HepG2 (cell line): ENCODE measurements around the gene IL13. TPM values are rescaled to one million over a fixed set of nuclear protein-coding genes. Genes with fewer than 3 reads are reported as not detected.

ENCODE experiments used
- ATAC-seq: fragments of 200-7000 bp; cut with Tn5 transposase; 3 replicates; pipeline ENCODE4 v1.9.1; 2020; ENCODE audit warnings: mild to moderate bottlenecking, moderate library complexity
- BruUV-seq: library from RNA; stranded (reverse); fragments of 400-500 nt; replicated peaks from 2 replicates; lab custom pipeline; 2021; lab: Mats Ljungman, UMichigan
- CTCF ChIA-PET: fragments of 300-600 bp; formaldehyde crosslinking; extraction: SDS; loops from one replicate; lab custom pipeline; 2021; ENCODE audit warnings: low total read pairs, inconsistent platforms, low intra/inter-chr PET ratio; lab: Yijun Ruan, JAX
- POLR2A ChIA-PET: fragments of 350-600 bp; sonication (Branson Sonifier 250); formaldehyde crosslinking; loops from one replicate; lab custom pipeline; 2020; ENCODE audit warnings: antibody characterized with exemption, inconsistent platforms; lab: Yijun Ruan, JAX
- DNase-seq: peaks from one replicate; pipeline ENCODE4 v3.0.0-alpha.2; 2015; ENCODE audit warnings: low spot score
- FAIRE-seq: peaks from 3 replicates; lab custom pipeline; 2011; peaks lifted over from hg19 to GRCh38; lab: Jason Lieb, UNC
- H2AFZ ChIP-seq: one replicate; pipeline ENCODE4 v1.6.1; 2011; ENCODE audit warnings: low read length, inconsistent platforms
- H3K27ac ChIP-seq: fragments of 300-600 bp; 3 replicates; pipeline ENCODE4 v1.8.0; 2011; ENCODE audit warnings: mixed run types, mild to moderate bottlenecking, mixed read lengths, low read length, inconsistent platforms; ENCODE audit not compliant: insufficient read depth; ENCODE audit errors: extremely low read length
- H3K27me3 ChIP-seq, 2 experiments: fragments of 200-600 bp in 1 of 2; 2 replicates in 1 of 2; 3 replicates in 1 of 2; pipeline versions ENCODE4 v1.6.0 to v1.8.0; 2011; ENCODE audit warnings: low read length in 2 of 2, mild to moderate bottlenecking in 2 of 2, moderate library complexity in 2 of 2, inconsistent platforms in 1 of 2; ENCODE audit not compliant: insufficient read depth in 2 of 2, control insufficient read depth in 1 of 2
- H3K36me3 ChIP-seq, 2 experiments: fragments of 200-600 bp in 1 of 2; replicated peaks in 1 of 2; 2 replicates in 1 of 2; 3 replicates in 1 of 2; pipeline versions ENCODE4 v1.5.1 to v1.8.0; 2011; ENCODE audit warnings: low read length in 2 of 2, inconsistent platforms in 1 of 2; ENCODE audit not compliant: insufficient read depth in 2 of 2, control insufficient read depth in 1 of 2
- H3K4me1 ChIP-seq: 2 replicates; pipeline ENCODE4 v1.5.1; 2012; ENCODE audit warnings: low read length, inconsistent platforms; ENCODE audit not compliant: insufficient read depth
- H3K4me2 ChIP-seq: 2 replicates; pipeline ENCODE4 v1.6.0; 2011; ENCODE audit warnings: low read depth, low read length, inconsistent platforms
- H3K4me3 ChIP-seq, 3 experiments: fragments of 200-600 bp in 1 of 3; sonication (generic), shearing (Covaris generic) in 1 of 3; replicated peaks in 1 of 3; 2 replicates each; pipeline ENCODE4 v1.5.1; 2011 to 2016; ENCODE audit warnings: low read length in 3 of 3, inconsistent platforms in 2 of 3, low read depth in 2 of 3, mild to moderate bottlenecking in 2 of 3, control low read depth in 1 of 3, mixed read lengths in 1 of 3; ENCODE audit not compliant: insufficient read depth in 1 of 3
- H3K79me2 ChIP-seq: one replicate; pipeline ENCODE4 v1.6.1; 2011; ENCODE audit warnings: low read length, inconsistent platforms; ENCODE audit not compliant: insufficient read depth
- H3K9ac ChIP-seq: 2 replicates; pipeline ENCODE4 v1.6.0; 2011; ENCODE audit warnings: mild to moderate bottlenecking, low read depth, low read length, inconsistent platforms; ENCODE audit not compliant: insufficient read depth
- H3K9me3 ChIP-seq: 2 replicates; pipeline ENCODE4 v1.5.1; 2012; ENCODE audit warnings: mild to moderate bottlenecking, low read length
- H4K20me1 ChIP-seq: 2 replicates; pipeline ENCODE4 v1.6.0; 2011; ENCODE audit warnings: inconsistent platforms, mild to moderate bottlenecking, low read length, moderate library complexity; ENCODE audit not compliant: insufficient read depth
- HNF4A ChIP-seq: sonication (generic); formaldehyde crosslinking; IDR thresholded peaks from 2 replicates; pipeline ENCODE4 v1.4.0; 2020; ENCODE audit warnings: missing genetic modification reagents
- KLF16 ChIP-seq, 2 experiments: sonication (generic) in 1 of 2; formaldehyde crosslinking in 1 of 2; IDR thresholded peaks; 2 replicates each; pipeline versions ENCODE4 v1.6.1 to v1.8.0; 2016 to 2023; ENCODE audit warnings: missing genetic modification reagents in 2 of 2, missing compliant biosample characterization in 1 of 2
- MAFF ChIP-seq: IDR thresholded peaks from 2 replicates; pipeline ENCODE4 v1.6.1; 2011; ENCODE audit warnings: low read depth, low read length, improper control_type of control experiment
- MXD1 ChIP-seq: sonication (generic); formaldehyde crosslinking; IDR thresholded peaks from 2 replicates; pipeline ENCODE4 v1.4.0; 2020; ENCODE audit warnings: mild to moderate bottlenecking, missing genetic modification reagents
- YEATS4 ChIP-seq: sonication (generic); formaldehyde crosslinking; IDR thresholded peaks from 2 replicates; pipeline ENCODE4 v1.4.0; 2020; ENCODE audit warnings: missing genetic modification reagents, borderline replicate concordance
- ZBTB21 ChIP-seq: sonication (generic); formaldehyde crosslinking; IDR thresholded peaks from 2 replicates; pipeline ENCODE4 v1.4.0; 2020; ENCODE audit warnings: missing genetic modification reagents
- ZFX ChIP-seq: sonication (generic); formaldehyde crosslinking; IDR thresholded peaks from 2 replicates; pipeline ENCODE4 v1.4.0; 2020; ENCODE audit warnings: mild to moderate bottlenecking, low read depth, missing genetic modification reagents, moderate library complexity
- ZIK1 ChIP-seq: sonication (generic); formaldehyde crosslinking; IDR thresholded peaks from 2 replicates; pipeline ENCODE4 v1.5.0; 2020; ENCODE audit warnings: mild to moderate bottlenecking, low read depth, missing genetic modification reagents, borderline replicate concordance
- ZNF773 ChIP-seq: sonication (generic); formaldehyde crosslinking; IDR thresholded peaks from 2 replicates; pipeline ENCODE4 v1.4.0; 2020; ENCODE audit warnings: missing genetic modification reagents, borderline replicate concordance
- WGBS: methylation state at CpG from one replicate; pipeline ENCODE4 v1.1.6; 2017; ENCODE audit warnings: low lambda C conversion rate; 5-methylcytosine and 5-hydroxymethylcytosine counted together
- in situ Hi-C: cut with HindIII; loops from 2 replicates; pipeline ENCODE4 v1.10.0; 2017; ENCODE audit warnings: low pct_unique_long_range_greater_than_20kb; ENCODE audit not compliant: extremely low pct_ligation_motif_present
- intact Hi-C: fragments of 100-400 bp; cut with micrococcal nuclease; formaldehyde crosslinking; loops from one replicate; pipeline ENCODE4 v1.10.0; 2022; ENCODE audit not compliant: unreplicated experiment
- polyA plus RNA-seq, 8 experiments: library from polyadenylated mRNA; depleted of rRNA in 3 of 8; stranded (reverse) in 7 of 8; unstranded in 1 of 8; fragments of >200 nt; fragmentation: Illumina TruSeq in 4 of 8; extraction: Trizol in 4 of 8; gene quantifications; 2 replicates each; pipeline versions ENCODE4 v1.2.1 to v1.2.3, GENCODE V29; 2011 to 2016; ENCODE audit warnings: low read depth in 4 of 8, missing spikeins in 1 of 8, mixed read lengths in 1 of 8; ENCODE audit not compliant: insufficient read depth in 1 of 8
- total RNA-seq, 5 experiments: library from RNA; depleted of rRNA; stranded (reverse); fragments of >200 nt; fragmentation: Illumina TruSeq; extraction: Trizol; gene quantifications; 2 replicates each; pipeline ENCODE4 v1.2.3, GENCODE V29; 2016; ENCODE audit warnings: low read depth in 1 of 5

The IL13 gene
- total and polyA plus RNA-seq, 2 of the 13 experiments (the other 11 are each of a cell fraction or from before 2014, with no cell fraction given) = 0.05 TPM; not detected in 1

GRCh38 chr5:132669966-132670882, 12.3 kb downstream of the IL13 start:
- intact Hi-C loops = loop anchor here (10.0 kb wide), 1 partner anchor 55 kb away; no protein-coding TSS in a partner anchor
- peak; percentile 36 for ATAC-seq

More at GRCh38 chr5:132669966-132670882, 12.3 kb downstream of the IL13 start:
- POLR2A ChIA-PET = interaction anchor here (0.7 kb wide), 1 partner anchor 9 kb away, joined by 3 read pairs; no protein-coding TSS in a partner anchor
- BruUV-seq = no TSS peak
- in situ Hi-C loops = loop anchor here (25.0 kb wide), 1 partner anchor 283 kb away; no protein-coding TSS in a partner anchor
- TF ChIP-seq ZFX (CRISPR knock-in tag) (no peak), MAFF (0 out of 2 replicates have a peak, but pooled peaks have one; percentile 25), HNF4A (CRISPR knock-in tag) (peak; percentile 19; the same call in 1 of the 2 replicates), ZBTB21 (peak; percentile 72; the same call in 1 of the 2 replicates), KLF16 (CRISPR knock-in tag; IDR thresholded peaks at IDR 0.05) (no peak), ZNF773 (CRISPR knock-in tag) (no peak), MXD1 (CRISPR knock-in tag) (no peak), ZIK1 (CRISPR knock-in tag) (no peak), YEATS4 (CRISPR knock-in tag) (no peak)
- DNase-seq = no peak
- Histone ChIP-seq H4K20me1 (no peaks in the 10 kb centered on the region), H3K27me3 (peaks cover 3 to 33% of the 10 kb centered on the region in 2 experiments; a peak in 4 of 5 replicates), H3K79me2 (no peaks in the 10 kb centered on the region), H3K9ac (no peak overlapping the region), H3K36me3 (no peaks in the 10 kb centered on the region), H3K4me2 (peak overlapping the region; percentile 58), H3K4me3 (peak overlapping the region in 1 of 3 experiments; percentile 6; a peak in 1 of 6 replicates), H3K4me1 (peaks cover 65% of the 10 kb centered on the region), H3K9me3 (no peaks in the 10 kb centered on the region), H2AFZ (no peak overlapping the region), H3K27ac (no peak overlapping the region)
- FAIRE-seq = no peak
- WGBS = 12% methylated on average over 16 of the region's 16 CpGs
- CTCF ChIA-PET = no interaction called here
